Vagina (tissue), 2 donors: ENCODE measurements around the gene PARD6A.

ENCODE experiments used
- POLR2A ChIP-seq, 2 donors: fragments of 450-650 bp; IDR thresholded peaks; one replicate each; pipeline ENCODE4 v1.6.1; 2017; ENCODE audit warnings: antibody characterized with exemption in 2 of 2, mild to moderate bottlenecking in 2 of 2, moderate library complexity in 2 of 2
- TF ChIP-seq, protein P1 (sequence below), 3 experiments: fragments of 450-650 bp in 2 of 3; fragments of 200-600 bp in 1 of 3; sonication (generic) in 1 of 3; IDR thresholded peaks; one replicate each; pipeline ENCODE4 v1.5.1; 2017 to 2019; ENCODE audit warnings: antibody characterized with exemption in 3 of 3, mild to moderate bottlenecking in 2 of 3, moderate library complexity in 2 of 3

DNA sequence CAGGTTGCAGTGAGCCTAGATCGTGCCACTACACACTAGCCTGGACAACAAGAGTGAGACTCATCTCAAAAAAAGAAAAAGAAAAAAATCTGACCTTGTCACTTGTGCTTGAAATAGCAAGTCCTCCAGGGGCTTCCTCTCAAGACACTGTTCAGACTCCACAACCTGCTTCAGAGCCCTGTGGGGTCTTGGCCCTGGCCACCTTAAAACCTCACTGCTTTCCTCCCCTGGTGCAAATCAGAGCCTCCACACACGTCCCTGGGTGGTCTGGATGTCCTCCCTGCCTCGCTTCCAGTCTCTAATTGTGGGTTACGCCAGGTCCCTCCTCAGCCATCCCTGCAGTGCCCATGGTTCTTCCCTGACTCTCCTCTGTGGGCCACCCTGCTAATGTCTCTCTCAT, 5.4 kb upstream of the PARD6A start:
- TF ChIP-seq, protein P1, sequence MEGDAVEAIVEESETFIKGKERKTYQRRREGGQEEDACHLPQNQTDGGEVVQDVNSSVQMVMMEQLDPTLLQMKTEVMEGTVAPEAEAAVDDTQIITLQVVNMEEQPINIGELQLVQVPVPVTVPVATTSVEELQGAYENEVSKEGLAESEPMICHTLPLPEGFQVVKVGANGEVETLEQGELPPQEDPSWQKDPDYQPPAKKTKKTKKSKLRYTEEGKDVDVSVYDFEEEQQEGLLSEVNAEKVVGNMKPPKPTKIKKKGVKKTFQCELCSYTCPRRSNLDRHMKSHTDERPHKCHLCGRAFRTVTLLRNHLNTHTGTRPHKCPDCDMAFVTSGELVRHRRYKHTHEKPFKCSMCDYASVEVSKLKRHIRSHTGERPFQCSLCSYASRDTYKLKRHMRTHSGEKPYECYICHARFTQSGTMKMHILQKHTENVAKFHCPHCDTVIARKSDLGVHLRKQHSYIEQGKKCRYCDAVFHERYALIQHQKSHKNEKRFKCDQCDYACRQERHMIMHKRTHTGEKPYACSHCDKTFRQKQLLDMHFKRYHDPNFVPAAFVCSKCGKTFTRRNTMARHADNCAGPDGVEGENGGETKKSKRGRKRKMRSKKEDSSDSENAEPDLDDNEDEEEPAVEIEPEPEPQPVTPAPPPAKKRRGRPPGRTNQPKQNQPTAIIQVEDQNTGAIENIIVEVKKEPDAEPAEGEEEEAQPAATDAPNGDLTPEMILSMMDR (IDR thresholded peaks at IDR 0.05): no peak
- TF ChIP-seq POLR2A (IDR thresholded peaks at IDR 0.05): no peak
